HL-60/S4 (cell line): ENCODE data around the gene LRP3.

Experiments
- in situ Hi-C: fragments of 300-500 bp; cut with MboI; formaldehyde crosslinking; loops from 2 replicates; pipeline ENCODE4 v1.14.3; 2022; ENCODE audit warnings: low sequenced_read_pairs

LRP3 gene

DNA sequence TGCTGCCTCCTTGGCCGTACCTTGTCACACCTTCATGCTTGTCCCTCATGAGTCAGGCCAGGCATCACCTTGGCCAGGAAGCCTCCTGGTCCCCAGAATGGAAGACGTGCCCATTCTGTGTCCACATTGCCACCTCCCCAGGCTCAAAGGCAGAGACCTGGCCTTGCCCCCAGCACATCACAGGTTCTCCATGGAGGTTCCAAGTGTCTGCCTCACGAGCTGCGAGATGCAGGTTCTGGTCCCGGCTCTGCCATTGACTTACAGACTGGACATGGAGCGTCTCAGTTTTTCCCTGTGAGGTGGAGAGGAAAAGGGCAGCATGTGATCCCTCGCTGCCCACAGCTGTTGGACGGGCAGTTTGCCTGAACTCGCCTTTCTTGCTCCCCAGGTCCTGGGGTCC is 40.6 kb downstream of the LRP3 start:
- in situ Hi-C loops: loop anchor here (5.0 to 10.0 kb wide), 2 partner anchors 168 to 540 kb away; no protein-coding TSS in a partner anchor

DNA sequence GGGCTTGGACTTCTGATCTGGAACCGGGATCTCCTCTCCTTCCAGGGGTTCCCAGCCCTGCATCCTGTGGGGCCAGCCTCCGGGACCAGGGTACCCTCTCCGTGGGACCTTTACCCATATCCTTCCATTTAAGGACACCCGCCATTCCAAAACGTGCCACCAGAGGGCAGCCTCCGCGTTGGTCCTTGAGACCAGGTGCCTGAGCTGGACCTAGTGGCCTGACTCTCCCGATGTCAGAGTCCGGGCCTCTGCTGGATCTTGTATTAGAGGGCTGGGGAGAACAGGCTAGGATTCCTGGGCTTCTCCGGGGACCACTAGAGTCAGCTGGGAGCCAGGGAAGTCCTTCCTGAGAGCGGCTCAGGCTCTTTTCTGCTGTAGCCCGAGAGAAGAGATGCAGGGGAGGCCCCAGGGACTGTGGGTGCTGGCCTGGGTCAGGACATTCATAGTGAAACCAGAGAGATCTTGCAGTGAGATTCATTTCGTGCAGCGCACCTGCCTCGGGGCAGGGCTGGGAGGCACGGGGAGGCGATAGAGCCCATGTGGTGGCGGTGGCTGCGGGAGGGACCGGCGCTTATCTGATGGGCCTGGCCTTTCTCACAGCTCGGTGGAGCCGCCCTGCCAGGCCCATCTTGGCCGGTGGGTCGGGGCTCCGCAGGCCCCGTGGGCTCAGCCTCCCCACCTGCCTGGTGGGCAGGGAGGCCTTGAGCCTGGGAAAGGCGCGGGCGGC is 41.3 kb downstream of the LRP3 start:
- in situ Hi-C loops: loop anchor here (5.0 to 10.0 kb wide), 2 partner anchors 167 to 539 kb away; no protein-coding TSS in a partner anchor

DNA sequence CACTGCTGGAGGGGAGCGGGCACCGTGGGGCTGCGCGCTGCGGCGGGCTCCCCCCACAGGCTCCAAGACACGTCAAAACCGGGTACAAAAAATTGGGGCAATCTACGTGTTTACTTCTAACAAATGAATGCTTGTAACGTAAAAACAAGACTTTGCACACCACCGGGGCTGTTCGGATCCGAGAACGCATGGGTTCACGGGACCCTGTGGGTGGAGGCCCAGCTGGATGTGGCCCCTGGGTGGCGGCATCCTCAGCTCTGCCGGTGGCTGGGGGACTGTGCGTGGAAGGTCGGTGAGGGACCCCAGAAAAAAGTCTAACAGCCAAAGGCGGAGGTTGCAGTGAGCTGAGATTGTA is 41.8 kb downstream of the LRP3 start:
- in situ Hi-C loops: loop anchor here (5.0 to 10.0 kb wide), 2 partner anchors 166 to 539 kb away; no protein-coding TSS in a partner anchor

DNA sequence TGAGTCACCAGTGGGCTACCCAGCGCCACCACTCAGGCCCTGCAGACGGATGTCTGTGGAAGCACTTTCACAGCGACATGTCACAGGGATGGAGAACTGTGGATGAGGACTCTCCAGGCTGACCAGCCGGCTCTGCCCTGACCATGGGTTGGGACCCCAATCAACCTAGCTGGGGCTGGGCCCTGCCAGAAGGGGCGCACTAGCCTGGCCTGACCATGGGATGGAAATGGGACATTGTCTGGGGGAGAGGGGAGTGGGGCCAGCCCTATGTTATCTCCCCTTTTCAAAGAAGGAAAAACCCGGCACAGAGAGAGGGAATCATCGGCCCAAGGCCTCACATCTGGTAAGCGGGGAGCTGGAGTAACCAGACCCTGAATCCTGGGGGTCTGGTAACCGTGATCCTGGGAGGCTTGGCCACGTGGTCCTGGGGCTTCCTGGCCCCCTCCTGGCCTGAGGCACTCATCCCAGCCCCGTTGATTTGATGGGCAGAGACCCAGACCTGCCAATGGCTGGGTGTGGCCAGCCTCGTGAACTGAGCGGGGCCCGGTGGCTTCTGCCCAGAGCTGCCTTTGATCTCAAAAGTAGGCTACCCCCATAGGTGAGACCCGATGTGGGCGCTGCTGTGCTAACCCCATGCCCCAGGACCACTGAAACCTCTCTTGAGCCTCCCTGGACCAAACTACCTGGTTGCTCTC is 42.7 kb downstream of the LRP3 start:
- in situ Hi-C loops: loop anchor here (5.0 to 10.0 kb wide), 2 partner anchors 165 to 538 kb away; no protein-coding TSS in a partner anchor

DNA sequence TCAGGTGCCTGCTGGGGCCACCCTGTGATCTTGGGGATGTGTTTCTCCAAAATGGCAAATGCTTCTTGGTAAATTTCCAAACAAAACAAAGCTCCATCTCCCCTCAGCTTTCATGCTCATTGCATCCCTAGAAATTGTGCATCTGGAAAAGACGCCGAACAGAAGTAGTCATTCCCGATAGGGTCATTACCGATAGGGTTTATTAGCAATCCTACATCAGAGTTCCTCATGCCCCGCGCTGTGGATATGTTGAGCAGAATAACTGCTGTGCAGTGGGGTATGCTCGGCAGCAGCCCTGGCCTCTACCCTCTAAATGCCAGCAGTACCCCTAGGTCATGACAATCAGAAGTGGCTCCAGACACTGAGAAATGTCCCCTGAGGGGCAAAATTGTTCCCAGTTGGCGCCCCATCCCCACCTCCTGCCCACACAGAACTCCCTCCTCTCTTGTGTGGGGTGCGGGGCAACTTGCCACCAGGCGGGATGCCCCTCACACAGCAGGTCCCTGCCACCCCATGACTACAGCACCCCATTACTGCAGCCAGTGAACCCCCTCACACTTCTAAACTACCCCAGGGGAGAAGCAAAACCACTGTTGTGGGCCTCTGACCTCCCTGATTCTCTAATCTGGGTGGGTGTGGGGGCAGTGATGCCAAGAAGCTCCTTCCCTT is 44.5 kb downstream of the LRP3 start:
- in situ Hi-C loops: loop anchor here (5.0 to 10.0 kb wide), 2 partner anchors 164 to 536 kb away; no protein-coding TSS in a partner anchor

DNA sequence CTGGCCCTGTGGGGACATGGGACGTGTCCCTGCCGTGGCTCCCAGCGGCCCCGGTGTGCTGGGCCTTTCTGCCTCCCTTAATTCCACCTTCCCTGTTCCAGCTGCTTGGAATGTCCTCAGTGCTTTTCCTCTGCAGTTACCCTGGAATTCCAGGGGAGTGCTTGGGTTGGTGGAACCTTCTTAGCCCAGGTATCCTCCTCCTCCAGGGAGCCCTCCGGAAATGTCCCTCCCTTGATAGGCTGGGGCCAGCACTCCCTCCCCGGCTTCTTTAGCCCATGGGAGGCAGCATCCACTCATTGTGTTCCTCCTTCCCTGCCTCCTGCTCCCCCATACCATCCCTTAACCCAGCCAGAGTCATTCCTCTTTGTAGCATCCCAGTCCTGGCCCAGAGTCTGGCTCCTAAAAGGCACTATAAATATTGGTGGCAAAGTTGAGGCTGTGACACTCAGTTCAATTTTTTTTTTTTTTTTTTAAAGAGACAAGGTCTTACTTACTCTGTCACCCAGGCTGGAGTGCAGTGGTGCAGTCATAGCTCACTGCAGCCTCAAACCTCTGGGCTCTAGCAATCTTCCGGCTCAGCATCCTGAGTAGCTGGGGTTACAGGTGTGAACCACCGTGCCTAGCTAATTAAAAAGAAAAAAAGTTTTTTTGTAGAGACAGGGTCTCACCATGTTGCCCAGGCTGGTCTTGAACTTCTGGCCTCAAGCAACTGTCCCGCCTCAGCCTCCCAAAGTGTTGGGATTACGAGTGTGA is 45.3 kb downstream of the LRP3 start:
- in situ Hi-C loops: loop anchor here (5.0 to 10.0 kb wide), 2 partner anchors 163 to 535 kb away; no protein-coding TSS in a partner anchor

DNA sequence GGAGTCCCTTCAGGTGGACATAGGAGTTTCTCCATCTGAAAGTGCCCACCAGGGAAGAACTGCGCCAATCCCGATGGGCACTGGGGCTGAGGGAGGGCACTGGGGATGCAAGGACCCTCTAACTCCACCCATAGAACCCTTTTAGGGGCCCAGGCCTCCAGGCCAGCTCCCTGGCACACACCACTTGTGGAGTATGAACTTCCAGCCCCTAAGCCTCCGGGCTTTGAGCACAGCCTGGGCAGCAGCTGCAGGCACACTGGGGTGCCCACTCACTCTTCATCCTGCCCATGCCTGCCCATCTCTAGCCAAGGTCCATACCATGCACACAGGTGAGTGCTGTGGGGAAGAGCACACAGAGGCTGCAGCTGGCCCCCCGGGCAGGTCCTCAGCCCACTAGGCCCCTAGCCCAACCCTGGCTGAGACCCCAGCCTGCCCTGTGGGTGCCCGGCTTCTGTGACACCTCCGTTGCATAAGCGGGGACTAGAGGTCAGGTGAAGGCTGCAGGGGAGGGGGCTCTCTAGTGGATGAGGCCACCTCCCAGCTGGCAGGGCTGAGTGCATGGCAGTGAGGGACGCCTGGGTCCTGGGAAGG is 46.1 kb downstream of the LRP3 start:
- in situ Hi-C loops: no loop called here

DNA sequence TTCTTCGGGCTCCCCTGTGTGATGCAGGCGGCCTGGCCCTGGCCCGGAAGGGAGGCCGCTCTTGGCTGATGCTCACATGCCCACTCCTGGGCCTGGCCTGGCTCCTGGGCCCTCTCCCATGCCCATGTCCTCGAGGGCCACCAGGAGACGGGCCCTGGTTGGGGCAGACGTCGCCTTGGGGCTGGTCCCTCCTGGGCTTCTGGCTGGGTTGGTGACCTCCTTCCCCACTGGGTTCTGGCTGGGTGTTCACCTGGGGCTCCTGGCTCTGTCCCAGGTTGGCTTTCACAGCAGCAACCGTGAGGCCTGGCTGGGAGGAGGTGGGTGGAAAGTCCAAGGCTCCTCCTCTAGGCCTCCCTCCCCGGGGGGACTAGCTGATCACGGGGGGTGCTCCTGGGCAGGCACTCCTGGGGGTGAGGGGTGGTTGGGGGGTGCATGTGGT is 47.0 kb downstream of the LRP3 start:
- in situ Hi-C loops: no loop called here

DNA sequence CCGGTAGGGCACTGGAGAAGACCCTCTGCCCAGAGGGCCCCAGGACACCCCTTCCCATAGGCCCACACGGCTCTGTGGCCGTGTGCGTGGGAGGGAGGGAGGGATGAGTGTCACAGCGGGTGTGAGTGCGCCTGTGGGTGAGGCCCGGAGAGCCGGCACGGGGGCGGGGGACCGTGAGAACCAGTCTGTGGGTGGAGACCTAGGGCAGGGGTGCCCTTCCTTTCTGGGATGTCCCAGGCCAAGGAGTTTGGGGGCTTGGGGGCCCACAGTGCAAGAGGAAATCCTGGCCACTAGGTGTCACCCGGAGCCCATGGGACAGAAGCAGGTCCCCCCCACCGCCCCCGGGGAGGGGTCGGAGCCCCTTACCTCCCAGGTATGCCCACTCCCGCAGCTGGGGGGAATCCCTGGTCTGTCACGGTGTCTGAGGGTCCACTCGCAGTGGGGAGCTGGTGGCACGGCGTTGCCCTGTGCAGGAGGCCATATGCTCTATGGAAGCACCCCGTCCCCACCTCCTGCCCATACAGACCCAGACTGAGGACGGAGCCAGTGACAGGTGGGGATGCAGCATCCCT is 47.5 kb downstream of the LRP3 start:
- in situ Hi-C loops: no loop called here

DNA sequence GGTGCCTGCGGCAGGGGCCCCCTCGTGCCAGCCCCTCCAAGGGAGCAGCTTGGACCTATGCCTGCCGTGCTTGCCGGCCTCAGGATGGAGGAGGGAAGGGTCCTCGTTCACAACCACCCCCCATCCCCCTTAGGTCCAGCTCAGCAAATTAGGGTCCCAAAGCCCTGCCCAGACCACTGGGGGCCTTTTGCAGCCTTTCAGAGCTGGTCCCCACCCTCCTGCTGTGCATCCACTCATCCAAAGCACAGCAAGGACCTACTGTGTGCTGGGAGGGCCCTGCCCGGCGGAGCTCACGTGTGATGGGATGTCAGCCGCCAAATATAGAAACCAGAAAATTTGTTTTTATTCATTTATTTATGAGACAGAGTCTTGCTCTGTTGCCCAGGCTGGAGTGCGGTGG is 48.0 kb downstream of the LRP3 start:
- in situ Hi-C loops: no loop called here

DNA sequence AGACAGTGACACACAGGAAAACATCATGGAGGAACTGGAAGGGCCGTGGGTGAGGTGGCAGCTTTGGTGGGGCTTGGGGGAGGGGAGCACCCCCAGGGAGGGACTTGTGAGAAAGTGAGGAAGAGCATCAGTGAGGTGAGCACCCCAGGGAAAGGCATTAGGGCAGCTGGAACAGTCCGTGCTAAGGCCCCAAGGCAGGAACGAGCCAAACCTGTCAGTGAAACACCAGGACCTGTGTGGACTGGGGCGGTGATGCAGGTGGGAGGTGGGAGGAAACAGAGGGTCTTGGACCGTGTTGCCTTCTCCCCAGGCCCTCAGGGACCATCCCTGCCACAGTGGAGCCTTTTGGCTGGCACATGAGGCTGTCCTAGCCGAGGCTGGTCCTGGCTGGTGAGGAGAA is 48.8 kb downstream of the LRP3 start:
- in situ Hi-C loops: no loop called here

DNA sequence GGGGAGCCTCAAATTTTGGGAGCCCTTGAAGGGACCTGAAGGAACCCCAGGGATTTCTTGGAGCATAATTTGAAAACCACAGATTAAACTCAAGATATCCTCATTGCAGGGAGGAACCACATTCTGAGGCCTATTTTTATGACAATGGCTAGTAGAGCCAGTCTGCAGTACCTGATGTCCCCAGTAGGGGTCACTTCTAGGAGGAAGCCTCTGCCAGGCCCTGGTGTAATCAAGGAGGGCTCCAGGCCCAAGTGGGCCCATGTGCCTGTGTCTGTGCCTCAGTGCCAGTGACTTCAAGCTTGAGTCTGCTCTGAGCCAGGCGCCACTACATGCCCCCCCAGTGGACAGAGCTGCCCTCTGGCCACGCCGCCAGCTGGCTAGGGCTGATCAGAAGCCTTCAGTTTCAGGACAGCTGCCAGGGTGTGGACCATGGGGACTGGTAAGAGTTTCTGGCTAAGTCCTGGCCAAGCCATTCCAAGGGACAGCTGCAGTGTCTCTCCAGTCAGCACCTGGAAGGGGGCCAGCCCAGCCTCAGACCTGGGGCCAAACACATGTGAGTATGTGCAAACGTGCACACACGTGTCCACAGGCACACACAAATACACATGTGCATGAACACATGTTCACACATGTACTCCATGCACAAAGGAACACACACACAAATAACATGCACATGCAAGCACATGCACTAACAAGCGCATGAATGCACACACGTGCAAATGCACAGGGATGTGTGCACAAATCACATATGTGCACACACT is 52.0 kb downstream of the LRP3 start:
- in situ Hi-C loops: no loop called here

DNA sequence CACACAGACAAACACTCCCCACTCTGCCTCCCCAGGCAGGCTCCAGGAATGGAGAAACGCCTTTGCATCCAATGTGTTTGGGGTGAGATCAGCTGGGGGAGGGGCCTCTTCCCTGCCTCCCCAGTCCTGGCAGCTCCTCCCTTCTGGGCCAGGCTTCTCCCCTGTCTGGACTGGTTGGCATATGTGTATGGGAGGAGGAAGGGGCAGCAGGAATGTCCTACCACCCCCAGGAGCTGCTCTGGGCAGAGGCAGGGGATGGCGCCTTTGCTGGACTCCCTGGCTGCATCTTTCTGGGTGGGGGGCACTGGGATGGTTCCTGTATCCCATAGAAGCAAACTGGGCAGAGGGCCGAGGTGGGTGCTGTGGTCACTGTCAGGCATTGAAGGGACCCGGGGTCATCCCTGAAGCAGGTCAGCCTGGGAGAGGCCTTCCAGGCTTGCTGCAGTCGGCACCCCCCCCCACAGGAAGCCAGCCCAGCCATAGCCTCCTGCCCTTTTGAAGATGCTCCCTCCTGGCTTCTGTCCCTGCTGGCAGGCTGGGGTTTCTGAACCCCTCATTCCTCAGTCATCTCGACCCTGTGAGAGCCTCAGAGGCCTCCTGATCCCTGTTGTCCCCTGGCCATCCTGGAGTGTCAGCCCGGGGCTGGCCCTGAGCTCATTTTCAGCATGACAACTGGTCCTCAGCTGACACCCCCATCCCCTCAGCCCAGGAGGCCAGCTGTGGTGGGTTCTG is 52.7 kb downstream of the LRP3 start:
- in situ Hi-C loops: no loop called here

DNA sequence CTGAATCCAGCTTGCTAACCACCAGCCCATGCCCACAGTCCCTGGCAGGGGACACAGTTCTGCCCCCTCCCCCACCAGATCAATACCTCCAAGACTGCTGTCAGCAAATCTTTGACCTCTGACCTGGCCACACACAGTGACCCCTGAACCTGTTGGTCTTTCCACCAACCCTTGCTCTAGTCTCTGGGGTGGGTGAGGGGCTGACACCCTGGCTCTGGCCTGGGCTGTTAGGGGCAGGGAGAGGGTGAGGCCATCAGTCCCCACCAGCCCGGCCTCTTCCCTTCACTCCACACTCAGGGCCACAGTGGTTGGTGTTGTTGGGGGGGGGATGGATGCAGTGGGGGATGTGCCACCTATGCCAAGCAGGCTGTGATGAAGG is 53.3 kb downstream of the LRP3 start:
- in situ Hi-C loops: no loop called here

DNA sequence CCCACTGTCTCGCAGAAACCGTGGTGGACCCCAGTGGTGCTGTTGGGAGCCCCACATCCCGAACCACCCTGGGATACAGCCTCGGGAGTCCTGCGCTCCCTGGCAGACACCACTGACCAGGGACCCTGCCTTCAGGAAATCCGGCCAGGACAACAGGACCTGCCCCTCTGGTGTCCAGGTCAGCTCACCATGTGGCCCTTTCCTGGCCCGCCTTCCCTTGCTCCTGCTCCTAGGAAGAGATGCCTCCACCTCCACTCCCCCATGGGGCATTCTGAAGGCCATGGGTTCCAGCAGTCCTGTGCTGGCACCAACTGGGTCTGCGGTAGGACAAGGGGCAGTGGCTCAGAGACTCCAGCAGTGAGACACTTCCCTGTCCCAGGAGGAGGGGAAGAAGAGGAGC is 54.0 kb downstream of the LRP3 start:
- in situ Hi-C loops: no loop called here

DNA sequence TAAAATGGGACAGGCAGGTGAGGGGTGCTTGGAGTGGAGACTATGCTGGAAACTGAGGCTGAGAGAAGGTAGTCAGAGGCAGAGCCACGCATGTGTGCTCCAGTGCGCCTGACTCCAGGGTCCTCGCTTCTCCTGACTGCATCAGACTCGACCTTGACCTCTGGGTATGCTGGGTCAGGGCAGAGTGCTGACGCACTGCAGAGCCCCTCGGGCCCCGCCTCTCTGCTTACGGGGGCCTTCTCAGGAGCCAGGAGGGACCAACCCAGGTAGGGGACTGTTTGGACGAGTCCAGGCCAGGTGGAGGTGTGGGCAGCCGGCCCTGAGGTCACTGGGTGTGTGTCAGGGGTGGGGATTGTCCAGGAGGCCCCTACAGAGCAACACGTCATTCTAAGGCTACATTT is 54.4 kb downstream of the LRP3 start:
- in situ Hi-C loops: no loop called here

DNA sequence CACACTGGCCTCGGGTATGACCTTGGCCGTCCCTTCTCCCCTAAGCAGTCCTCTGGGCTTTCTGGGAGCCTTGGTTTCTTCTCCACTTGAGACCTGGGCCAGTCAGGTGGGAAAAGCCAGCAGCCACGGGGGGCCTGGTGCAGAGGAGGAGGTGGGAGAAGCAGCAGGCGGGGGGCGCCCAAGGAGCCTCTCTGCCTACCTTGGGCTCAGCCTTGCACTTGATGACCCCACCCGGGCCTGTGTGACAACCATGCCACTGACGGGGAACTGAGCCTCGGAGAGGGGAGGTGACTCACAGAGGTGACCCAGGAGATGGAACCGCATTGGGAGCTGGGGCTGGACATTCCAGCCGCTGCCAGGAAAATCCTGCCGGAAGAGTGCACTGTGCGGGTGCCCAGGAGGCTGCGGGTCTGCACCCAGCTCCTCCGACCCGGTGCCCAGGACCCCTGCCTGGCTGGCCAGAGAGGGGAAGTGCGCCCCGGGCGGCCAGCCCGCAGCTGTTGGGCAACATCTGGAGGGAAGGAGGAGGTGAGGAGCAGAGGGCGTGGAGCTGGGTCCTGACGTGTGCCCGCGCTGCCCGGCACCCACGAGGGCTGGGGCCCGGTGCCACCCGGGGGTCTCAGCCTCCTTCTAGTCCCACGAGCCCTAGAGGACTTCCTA is 55.0 kb downstream of the LRP3 start:
- in situ Hi-C loops: no loop called here

DNA sequence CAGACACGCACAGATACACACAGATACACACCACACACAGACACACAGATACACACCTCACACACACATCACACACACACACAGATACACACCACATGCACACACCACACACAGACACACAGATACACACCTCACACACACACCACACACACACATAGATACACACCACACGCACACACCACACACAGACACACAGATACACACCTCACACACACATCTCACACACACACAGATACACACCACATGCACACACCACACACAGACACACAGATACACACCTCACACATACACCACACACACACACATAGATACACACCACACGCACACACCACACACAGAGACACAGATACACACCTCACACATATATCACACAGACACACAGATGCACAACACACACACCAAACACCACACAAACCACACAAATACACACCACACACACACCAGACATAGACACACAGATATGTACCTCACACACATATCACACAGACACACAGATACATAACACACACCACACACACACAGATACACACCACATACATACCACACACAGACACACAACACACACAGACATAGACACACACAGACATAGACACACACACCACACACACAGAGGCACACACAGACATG is 55.7 kb downstream of the LRP3 start:
- in situ Hi-C loops: no loop called here
